HG02840 (cell line): Measurements from ENCODE around the gene DLGAP1.
"Not testable (repeated sequence)": the region's sequence is repeated elsewhere in the genome, so short reads cannot be mapped to it uniquely, and the experiment has no call there.

ENCODE experiments used
- ATAC-seq: cut with Tn5 transposase; IDR thresholded peaks from one replicate; pipeline ENCODE4 v1.9.1; 2021; ENCODE audit warnings: mild to moderate bottlenecking, moderate library complexity, moderate number of reproducible peaks; ENCODE audit not compliant: unreplicated experiment, low FRiP score

DLGAP1 gene

DNA sequence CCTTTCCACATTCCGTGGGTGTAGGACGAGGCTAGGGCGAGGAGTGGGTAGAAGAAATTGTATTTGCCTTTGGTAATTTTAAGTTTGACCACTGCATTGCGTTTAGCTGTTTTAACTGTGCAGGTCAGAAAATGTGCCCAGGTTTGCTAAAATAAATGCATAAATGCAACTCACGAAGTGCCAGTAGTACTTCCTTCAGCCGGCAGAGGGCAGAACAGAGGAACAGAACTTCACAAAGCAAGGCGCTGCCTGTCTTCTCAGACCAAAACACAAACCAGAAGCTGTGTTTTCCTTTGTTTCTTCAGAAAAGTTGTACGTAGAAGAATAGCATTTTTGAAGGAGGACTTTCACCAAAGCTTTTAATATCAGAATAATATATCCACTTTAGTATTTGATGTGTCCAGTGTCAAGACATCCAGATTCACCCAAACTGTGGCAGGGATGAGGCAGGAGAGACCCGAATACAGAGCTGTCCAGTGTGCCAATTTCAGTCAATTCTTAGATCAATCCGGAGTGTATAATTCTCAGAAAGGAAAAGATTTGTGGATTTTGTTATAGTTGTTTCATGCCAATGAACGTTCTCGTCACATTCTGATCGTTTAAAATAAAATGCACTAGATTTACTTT lies 348.6 kb downstream of the DLGAP1 start:
- ATAC-seq: no peak

- no peak for ATAC-seq
Observed at GRCh38 chr18:4102901-4103300, 352.2 kb downstream of the DLGAP1 start.

DNA sequence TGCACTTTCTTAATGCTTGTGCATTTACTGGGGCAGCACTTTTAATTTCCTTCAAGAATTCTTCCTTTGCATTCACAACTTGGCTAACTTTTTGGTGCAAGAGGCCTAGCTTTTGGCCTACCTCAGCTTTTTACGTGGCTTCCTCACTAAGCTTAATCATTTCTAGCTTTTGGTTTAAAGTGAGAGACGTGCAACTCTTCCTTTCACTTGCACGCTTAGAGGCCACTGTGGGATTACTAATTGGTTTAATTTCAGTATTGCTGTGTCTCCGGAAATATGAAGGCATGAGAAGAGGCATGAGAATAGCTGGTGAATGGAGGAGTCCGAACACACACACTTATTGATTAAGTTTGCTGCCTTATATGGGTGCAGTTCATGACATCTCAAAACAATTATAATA lies 354.1 kb downstream of the DLGAP1 start:
- ATAC-seq: no peak

- ATAC-seq: no peak
Observed at GRCh38 chr18:4096486-4096885, 358.6 kb downstream of the DLGAP1 start.

DNA sequence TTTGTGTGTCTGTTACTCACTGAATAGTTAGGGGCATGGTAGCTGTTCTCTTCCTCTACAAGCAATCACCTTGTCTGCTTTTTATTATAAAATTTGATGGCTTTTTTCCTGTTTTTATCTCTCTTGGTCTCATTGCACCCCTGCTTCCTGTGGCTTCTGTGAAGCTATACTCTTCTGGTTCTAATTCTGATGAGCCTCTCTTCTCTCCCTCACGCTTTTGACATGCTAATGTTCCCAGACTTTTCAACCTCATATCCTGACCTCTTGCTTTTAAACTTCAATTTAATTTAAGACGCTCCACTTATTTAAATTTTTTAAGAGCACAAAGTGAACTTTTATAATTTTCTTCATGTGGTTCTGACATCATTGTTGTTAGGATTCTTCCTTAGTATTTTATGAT lies 361.4 kb downstream of the DLGAP1 start:
- ATAC-seq: no peak

GRCh38 chr18:4084382-4084900 lies 370.7 kb downstream of the DLGAP1 start:
- ATAC-seq: no peak

DNA sequence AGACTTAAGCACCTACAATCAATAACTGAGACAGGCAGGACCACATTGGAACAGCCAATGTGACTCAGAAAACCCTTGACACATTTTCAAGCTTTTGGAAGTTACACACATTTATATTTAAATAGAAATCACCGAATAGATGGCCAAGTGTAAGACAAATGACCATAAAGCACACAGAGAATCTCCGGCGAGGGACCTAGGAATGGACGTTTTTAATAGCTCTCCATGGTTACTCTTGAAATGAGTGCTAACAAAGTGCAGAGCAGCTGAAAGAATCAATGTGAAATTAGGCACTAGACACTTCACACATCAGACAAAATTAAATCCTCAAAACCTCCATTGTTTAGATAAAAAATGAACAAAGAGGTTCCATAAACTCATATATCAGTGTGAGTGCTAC lies 376.9 kb downstream of the DLGAP1 start:
- no peak for ATAC-seq

- ATAC-seq: no peak
Observed at GRCh38 chr18:4077721-4078120, 377.4 kb downstream of the DLGAP1 start.

GRCh38 chr18:4077204-4077603 lies 377.9 kb downstream of the DLGAP1 start:
- ATAC-seq: no peak

- no peak for ATAC-seq
Observed at GRCh38 chr18:4074647-4075046, 380.5 kb downstream of the DLGAP1 start.

- ATAC-seq: no peak
Observed at GRCh38 chr18:4069183-4069582, 385.9 kb downstream of the DLGAP1 start.

DNA sequence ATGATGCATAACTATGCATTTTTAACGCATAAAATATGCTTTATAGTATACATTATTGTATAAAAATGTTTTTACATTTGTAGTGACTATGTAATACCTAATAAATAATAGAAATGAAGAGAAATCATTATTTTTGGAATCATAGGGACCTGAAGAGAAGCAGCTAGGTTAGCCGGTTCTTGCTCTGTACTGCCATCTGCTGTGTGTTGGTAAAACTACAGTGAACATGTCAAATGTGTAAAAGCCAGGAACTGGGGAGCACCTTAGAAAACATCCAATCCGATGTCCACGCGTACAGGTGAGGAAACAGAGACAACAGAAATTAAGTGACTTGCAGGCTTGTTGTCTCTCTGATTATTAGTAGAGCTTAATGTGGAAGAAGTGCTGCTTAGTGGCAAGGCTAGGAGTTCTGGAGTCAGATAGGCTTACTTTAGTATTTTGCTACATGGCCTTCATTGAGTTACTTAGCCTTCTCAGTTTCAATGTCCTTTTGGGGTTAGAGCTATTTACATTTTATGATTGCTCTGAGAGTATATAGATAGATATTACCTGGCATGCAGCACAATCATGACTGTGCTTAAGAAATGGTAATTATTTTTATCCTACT lies 386.5 kb downstream of the DLGAP1 start:
- peak; percentile 67 for ATAC-seq

DNA sequence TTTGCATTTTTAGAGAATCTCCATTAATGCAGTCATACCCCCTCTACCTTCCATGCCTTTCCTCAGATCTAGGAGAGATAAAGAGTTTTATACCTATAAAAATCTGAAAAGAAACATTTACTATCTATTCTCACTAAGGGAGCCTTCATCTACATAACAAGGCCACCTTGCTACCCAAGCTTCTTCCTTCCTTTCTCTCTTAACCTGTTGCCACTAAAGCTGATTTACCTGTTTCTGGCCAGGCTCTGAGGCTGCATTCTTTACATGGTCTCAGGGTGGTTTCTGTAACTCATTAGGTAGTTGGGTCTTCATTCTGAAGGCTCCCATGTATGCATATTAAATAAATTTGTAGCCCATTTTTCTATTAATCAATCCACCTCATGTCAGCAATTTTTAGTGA lies 391.6 kb downstream of the DLGAP1 start:
- ATAC-seq: no peak

DNA sequence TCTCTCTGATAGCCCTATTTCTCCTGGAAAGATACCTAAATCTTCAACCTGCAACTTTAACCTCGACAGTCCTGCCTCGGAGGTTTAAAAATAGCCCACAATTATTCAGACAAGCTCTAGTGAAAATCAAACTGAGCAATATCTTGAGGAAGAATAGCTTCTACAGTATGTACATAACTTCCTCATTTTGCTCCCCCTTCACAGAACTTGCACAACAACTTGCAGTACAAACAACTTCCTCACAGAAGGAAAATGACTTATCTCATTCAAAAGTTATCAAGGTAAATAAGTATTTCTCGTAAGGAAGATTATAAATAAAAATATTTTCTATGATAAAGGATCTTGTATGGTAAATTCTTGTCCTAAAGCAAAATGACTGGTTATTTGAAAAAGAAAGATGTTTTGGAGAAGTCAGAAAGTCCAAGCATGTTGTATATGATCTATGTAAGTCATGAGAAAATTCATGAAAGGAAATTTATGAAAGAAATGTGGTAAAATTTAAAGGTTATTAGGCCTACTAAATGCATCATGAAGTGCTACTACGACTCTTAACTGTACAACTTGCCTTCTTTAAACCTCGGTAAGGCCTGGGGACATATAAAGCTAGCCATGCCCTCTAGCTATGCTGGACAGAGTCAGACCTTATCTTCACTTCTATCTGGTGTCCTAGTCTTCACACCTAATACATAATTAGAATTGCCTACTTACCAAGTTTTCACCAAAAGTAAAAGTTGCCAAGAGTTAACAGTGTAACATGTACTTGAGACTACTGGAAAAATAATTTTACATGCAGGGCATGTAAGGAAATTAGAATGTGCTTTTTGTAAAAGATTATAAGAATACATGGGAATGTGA lies 394.5 kb downstream of the DLGAP1 start:
- ATAC-seq: no peak

DNA sequence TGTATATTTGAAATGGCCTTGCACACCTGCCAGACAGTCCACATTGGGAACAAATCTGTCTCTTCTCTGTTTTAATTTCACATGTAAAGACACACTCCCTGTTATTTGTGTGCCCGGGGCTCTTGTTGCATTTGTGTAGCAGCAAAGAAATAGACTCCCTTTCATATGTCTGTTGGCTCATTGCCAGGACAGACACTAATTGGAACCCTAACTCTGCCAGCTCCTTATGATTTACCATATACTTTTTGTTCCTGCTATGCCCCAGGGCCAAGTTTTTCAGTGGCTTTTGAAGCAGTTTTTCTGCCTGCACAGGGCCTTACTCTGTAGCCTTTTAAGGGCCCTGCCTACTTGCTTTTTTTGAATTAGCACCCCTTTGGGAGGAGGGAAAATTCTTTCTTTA lies 396.9 kb downstream of the DLGAP1 start:
- ATAC-seq: no peak

DNA sequence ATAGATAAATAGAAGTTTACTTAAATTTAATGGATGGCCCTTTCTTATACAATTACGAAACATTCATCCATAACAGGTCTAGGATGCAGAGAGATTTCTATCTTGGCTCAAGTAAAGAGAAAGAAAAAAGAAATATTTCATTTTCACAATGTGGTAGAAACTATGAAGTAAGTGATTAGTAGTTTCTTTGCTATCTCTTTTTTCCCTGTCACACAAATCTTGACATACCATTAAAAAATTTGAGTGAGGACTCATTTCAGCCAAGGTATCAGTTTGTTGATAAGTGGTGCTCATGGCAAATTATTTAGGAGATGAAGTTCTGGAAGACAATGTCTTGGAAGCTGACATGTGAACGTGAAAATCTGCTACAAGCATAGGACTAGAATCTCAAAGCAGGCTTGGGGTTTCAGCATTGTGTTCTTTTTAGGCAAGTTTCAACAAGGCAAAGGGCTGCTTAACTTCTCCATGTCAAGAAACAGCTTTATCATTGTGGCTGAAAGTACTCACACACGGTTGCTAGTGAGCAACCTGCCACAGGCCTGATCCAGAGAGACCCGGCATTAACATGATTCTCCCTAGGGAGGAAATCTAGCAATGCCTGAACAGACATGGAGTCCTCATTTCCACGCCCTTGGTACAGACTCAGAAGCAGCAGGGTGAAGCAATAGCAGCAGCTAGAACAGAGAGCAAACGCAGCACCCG lies 414.6 kb downstream of the DLGAP1 start:
- ATAC-seq: no peak

DNA sequence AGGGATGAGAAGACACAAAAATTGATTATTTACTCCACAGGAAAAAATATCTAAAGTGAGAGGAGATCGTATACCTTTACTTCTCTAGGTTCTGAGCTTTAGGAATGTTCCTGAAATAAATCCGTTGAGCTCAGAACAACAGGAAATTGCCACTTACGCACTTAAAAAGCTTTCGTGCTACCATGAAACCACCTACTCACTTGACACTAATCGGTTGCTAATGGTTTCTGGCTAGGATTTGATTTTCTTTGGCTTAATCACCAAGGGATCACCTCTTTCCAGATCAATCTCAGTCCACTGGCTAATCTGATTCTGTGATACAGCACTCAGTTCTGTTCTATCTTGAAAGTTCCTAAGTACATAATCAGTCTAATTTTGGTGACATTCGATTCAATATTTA lies 419.6 kb downstream of the DLGAP1 start:
- no peak for ATAC-seq

DNA sequence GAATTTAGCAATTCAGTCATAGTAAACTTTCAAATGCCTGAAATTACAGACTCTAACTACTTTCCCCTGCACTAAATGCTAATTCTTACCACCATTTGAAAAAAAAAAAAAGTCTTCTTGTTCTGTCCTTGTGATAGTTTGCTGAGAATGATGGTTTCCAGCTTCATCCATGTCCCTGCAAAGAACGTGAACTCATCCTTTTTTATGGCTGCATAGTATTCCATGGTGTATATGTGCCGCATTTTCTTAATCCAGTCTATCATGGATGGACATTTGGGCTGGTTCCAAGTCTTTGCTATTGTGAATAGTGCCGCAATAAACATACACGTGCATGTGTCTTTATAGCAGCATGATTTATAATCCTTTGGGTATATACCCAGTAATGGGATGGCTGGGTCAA lies 420.3 kb downstream of the DLGAP1 start:
- ATAC-seq: not testable (repeated sequence)

DNA sequence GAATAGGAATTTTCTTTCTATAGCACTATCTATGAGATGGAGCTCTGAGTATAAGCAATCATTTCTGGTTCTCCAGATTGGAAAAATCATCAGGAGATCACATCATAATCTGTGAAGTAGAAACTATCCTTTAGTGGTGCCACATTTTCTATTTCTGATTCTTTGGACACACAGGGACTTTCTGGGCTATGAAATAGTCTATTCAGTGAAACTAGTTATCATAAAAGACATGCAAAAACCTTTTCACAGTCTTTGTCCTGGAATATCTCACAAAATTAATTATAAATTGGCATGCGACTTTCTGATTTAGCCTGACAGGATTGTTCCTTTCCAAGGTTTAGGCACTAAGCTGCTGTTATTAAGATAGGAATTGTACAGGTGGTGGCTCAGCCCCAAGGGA lies 428.6 kb downstream of the DLGAP1 start:
- ATAC-seq: no peak

- ATAC-seq: no peak
Observed at GRCh38 chr18:4024702-4025101, 430.4 kb downstream of the DLGAP1 start.

- ATAC-seq: not testable (repeated sequence)
Observed at GRCh38 chr18:4022749-4023148, 432.4 kb downstream of the DLGAP1 start.
